Measurements from ENCODE around the gene TMEM234.

The TMEM234 gene

DNA sequence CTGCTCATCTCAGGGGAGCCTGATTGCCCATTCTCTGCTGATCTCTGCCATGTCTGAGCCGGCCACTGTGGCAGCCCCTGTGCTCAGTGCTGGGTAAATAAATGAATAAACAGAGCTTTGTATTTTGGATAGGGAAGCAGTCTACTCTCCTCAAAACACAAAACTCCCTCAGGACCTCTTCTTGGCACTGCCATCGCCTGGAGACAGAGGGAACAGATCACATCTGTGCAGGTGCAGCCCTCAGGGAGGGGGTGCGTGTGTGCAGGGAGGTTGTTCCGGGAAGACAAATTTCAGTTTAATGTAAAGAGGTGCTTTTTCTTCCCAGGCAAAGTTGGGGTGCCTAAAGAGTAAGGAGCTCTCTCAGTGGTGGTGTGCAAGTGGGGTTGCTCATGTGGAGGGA lies 17.2 kb upstream of the TMEM234 start:
- DNase-seq: no peak

DNA sequence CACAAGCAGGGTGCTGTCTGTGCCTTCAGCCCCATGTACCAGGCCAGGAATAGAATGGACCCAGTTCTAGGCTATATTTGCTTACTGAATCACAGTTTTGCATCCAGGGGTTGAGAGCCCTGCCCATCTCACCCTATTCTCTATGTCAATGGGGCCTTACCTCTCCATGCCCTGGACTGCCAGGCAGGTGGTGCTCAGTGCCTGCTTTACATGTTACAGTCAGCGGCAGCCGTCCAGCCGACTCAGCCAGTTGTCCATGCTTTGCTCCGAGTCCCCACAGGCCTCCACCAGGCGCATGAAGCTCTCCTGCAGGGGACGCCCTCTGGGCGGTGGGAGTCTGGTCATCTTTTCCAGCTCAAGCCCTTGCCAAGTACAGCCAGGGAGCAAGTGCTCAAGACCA lies 12.6 kb upstream of the TMEM234 start:
- DNase-seq: no peak

DNA sequence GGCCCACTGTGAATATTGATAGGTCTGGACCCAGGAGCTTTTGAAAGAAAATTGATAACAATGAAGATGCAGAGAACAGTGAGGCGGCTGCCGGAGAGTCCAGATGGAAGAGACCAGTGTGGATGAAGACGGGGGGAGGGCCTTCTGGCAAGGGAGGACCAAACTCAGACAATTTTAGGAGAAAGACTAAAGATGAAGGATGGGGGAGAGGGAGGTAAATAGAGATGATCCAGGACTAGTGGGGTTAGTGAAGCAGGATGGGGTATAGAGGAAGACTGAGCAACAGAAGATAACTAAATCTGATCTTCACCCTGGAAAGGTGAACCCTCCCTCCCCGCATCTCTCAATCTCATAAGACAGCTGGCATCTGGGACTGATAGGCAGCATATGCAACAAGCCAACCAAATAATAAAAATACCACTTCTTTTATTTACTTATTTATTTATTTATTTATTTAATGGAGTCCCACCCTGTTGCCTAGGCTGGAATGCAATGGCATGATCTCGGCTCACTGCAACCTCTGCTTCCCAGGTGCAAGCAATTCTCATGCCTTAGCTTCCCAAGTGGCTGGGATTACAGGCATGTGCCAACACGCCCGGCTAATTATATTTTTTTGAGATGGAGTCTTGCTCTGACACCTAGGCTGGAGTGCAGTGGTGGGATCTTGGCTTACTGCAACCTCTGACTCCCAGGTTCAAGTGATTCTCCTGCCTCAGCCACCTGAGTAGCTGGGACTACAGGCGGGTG lies 10.6 kb upstream of the TMEM234 start:
- DNase-seq: no peak

DNA sequence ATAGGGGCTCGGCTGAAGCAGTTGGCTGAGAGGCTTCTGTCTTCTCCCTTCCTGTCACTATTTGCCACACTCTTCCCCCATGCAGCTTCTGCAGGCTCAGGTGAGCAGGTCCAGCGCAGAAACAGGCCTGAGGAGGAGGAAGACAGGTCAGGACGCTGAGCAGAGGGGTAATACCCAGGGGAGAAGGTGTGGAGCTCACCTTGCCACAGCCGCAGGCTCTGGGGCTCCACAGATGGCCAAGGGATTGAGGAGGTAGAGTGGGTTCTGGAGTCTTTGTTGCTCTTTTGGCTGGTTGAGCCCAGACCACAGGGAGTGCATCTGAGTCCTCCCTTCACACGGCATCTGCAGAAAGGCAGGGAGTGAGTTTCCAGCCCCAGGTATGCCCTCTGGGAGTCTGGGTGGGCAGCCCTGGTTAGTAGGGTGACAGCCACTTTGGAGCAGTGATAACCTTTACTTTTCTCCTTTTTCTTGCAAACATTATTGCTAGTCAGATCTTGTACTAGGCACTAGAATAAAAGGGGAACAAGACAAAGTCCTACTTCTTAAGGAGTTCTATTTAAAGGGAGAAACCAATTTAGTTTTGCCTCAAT lies 9.8 kb upstream of the TMEM234 start:
- no peak for DNase-seq

DNA sequence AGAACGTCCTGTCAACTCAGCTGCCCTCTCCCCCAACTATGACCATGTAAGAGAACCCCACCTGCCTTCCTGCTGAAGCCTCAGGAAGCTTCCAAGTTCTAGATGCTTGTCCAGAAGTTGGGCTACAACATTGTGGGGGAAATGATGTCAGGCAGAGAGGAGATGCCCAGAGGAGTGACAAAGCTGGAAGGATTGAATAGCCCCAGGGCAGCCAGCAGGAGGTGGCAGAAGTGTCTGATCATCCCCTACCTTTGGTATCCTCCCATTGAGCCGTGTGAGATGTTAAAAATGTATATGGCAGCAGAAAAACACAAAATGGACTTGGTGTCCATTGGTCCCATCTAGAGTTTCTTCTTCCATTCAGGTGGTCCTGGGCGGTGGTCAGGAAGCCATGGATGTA lies 6.6 kb upstream of the TMEM234 start:
- DNase-seq: no peak

DNA sequence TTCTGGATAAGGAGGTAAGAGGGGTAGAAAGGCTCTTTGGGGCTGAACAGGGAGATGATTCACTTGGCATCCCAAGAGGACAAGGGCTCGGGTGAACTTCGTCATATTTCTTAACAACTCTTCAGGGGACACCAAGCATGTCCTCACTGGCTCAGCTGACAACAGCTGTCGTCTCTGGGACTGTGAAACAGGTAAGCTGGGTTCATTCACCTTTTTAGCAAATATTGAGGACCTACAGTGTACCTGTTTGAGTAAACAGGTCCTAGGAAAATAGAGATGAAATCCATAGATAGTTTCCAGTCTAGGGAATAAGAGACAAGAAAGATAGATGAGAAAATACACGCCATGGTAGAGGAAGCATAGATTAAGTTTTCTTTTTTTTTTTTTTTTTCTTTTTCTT lies 2.1 kb upstream of the TMEM234 start:
- no peak for DNase-seq

DNA sequence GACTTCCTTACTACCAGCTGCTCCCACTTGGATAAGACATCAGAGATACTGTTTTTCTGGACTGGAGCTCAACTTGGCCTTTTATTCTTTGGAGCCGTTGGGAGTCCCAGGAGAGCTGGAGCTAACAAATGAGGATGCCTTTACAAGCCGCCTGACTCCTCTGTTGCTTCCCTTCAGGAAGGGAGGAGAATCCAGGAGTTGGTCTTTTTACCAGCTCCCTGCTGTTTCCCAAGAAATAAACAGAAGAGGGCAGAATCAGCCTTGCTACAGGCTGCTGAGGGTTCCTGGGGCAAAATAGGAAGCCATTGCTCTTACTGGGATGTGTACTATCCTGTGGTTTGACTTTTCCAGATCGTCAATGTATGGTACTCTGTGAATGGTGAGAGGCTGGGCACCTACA lies 1.5 kb upstream of the TMEM234 start:
- no peak for DNase-seq

DNA sequence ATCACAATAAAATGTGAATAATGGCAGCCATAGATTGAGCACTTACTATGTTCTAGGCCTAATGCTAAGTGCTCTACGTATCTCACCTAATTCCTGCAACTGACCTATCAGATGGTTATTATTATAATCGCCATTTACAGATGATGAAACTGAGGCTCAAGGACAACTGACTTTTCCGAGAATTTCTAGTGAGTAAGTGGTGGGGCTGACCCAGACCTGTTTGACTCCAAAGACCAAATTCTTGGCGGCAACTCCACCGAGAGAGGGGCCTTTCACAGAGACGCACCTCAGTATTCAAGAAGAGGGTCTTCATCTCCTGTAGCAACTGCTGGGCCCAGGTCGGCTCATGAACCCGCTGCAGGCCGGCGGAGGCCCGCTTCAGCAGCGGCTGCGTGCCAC lies 573 bp downstream of the TMEM234 start:
- no peak for DNase-seq

DNA sequence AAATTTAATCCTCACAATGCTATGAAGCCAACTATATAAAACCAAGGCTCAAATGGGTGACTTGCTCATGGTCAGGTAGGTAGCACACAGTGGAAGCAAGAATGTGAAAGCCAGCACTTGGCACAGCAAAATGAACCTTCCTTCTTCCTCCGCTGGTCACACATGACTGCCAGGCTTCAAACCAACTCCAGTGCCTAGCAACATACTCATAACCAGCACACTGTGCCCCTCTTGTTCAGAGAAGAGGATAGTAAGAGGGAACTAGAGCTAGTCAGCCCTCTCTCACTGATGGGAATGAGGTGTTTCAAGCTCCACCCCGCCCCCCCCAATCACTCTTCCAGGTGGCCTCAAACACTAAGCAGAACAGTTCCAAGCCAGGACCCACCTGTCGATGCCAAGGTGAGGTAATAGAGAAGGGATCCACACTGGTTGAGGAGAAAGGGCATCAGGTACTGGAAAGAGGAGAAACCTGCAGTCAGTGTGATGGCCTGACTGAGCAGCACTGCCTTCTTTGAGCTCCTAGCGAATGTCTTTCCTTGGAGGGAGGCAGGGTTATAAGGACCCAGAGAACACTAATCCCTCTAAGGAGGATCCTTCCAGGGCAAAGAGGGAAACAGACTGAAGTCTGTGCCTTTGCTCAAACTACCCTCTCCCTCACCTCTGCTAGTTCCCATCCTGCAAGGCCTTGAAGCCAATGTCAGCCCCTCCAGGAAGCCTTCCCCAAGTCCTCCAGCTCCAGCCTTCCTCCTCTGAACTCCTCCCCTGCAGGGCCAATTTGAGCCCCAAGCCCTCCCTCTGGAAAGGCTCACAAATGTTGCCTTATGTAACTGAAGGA lies 1.2 kb downstream of the TMEM234 start:
- no peak for DNase-seq

DNA sequence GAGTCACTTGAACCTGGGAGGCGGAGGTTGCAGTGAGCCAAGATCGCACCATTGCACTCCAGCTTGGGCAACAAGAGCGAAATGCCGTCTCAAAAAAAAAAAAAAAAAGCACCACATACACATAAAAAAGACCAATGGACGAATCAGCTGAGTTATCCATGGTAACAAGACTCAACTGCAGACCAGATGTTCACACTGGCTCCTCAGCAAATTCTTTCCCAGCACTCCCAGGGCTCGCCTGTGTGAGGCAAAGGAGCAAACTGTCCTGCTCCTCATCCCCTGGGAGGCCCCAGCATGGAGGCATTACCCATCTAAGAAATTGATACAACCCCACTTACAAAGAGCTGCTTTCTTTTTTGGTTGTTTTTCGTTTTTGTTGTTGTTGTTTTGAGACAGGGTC lies 3.1 kb downstream of the TMEM234 start:
- DNase-seq: no peak

DNA sequence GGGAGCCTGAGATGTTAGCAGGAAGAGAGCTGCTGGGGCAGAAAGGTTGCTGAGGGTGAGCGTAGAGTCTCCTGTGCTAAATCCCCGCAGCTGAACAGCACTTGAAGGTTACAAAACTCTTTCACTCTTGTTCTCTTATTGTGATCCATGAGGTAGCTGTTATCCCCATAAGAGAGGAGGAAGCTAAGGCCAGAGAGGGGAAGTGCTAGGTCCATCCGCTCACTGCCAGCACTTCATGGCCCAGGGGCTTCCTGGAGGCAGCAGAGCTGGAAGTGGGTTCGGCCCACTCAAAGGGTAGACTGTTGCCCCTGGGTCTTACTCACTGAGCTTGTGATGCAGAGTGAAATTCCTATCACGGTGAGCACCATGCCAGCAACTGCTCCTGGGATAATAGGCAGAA lies 5.6 kb downstream of the TMEM234 start:
- no peak for DNase-seq

DNA sequence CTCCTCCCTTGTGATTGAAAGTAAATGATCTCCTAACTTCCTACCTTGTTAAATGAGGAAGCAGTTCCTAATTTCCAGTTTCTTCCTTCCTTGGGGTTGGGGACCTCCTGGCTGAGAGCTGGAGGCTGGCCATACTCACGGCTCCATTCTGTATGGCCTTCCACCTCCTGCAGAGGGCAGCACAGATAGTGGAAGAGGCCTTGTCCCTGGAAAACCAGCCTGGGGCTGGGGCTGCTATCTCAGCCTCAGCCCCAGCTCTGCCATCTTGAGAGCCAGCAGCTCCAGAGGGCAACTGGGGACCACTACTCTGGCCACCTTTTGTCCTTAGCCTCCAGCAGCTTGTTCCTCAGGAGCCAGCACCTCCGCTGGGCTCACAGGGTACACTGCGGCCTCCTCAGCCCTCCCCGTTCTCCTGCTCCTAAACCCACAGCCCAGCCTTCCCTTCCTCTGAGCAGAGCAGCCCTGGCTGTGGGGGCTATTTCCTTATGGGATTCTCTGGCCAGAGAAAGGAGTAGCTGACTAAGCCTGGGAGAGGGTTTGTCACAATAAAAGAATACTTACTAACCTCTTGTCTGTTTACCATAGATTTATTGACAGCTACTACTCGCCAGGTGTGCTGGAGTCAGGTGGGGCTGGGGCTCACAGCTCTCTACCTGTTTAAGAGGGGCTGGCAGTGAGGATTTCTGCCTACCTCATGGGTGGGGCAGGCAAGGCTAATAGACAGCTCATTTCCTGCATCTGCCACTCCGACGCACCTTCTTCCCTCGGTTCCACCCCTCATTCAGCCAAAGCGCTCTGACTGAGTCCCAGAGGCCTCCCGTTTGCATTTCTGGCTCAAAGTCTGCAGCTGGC lies 6.3 kb downstream of the TMEM234 start:
- peak; percentile 64 to 69 for DNase-seq

DNA sequence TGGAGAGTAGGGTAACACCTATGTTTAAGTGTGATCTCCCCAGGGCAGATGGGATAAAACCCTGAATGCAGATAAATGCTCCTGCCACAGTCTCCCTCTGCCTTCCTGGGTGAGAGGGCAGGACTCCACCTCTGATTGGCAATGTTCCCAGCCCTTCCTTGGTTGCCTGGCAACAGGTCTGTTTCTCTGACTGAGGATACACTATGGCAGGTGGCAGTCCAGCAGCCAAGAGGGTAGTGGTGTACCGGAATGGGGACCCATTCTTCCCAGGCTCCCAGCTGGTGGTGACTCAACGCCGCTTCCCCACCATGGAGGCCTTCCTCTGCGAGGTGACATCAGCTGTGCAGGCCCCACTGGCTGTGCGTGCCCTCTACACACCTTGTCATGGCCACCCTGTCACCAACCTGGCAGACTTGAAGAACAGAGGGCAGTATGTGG lies 13.2 kb downstream of the TMEM234 start, which contains the start of gene DCDC2B:
DCDC2B (plus strand) TSS at position 199 of the 438 bp plus-strand sequence; CDS start at position 204, 5 bp downstream.
- no peak for DNase-seq

DNA sequence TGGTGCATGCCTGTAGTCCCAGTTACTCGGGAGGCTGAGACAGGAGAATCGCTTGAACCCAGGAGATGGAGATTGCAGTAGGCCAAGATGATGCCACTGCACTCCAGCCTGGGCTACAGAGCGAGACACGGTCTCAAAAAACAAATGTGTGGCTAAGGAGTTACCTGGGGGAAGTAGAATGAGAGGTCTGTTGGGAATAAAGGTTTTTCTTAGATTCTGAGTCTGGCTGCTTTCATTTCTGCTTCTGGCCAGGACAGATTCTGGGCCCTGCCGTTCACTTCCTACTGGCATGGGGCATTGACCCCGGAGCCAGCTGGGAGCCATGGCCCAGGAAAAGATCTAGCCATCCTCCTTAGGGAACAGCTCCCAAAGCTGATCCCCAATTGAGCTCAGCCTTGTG lies 13.7 kb downstream of the TMEM234 start:
- no peak for DNase-seq

DNA sequence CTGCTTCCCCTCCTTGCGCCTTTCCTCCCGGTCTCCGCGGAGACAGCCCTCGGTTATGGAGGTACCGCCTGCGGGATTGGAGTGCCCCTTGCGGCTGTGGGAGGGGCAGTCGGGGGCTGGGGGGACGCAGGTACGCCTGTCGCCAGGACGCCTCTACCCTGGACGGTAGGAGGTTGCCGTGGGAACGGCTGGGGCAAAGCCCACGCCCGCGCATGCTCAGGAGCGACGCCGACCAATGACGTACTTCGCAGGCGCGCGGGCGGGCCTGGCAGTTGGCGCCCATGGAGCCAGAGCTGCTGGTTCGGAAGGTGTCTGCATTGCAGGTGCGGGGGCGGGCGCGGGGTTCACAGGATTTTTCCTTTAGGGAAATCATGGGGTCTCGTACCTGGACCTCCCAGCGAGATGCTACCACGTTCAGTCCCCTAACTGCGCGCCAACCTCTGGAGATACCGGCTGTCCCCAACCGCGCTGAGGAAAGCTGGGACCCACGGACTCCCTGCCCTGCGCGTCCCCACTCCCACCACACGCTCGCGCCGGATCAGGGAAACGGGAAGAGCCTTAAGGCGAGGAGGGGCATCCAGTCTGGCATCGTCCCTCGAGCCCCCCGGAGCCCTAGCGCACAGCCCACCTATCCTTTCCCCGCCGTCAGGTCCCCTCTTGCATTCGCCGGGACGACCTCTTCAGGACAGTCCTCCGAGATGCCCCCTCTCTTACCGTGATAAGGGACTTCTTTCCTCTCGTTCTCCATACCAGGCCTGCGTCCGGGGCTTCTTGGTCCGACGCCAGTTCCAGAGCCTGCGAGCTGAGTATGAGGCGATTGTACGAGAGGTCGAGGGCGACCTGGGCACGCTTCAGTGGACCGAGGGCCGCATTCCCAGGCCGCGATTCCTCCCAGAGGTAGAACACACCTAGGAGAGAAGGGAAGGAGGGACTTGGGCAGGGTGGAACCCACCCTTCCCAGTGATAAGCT lies 16.5 kb downstream of the TMEM234 start, which contains the start of gene IQCC:
IQCC (plus strand) TSS at position 271 of the 970 bp plus-strand sequence; CDS start at position 282, 11 bp downstream.
- DNase-seq: peak; percentile 88 to 89

DNA sequence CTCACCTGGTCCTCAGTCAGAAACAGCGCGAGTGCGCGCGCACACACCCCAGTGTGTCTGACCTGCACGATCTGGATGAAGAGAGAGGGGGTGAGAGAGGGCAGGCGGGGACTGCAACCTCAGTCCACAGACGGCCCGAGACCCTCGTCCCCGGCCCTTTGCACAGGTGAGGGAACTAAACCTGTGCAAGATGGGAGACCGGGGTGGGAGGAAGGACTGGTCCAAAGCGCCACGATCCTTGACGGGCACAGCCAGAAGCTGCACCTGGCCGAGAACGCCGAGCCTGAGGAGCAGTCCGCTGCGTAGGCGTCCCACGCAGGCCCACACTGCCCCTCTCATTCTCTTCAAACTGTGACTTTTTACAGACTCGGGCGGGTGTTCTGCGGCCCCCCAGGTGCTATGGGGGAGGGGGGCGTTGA lies 17.2 kb downstream of the TMEM234 start:
- no peak for DNase-seq

DNA sequence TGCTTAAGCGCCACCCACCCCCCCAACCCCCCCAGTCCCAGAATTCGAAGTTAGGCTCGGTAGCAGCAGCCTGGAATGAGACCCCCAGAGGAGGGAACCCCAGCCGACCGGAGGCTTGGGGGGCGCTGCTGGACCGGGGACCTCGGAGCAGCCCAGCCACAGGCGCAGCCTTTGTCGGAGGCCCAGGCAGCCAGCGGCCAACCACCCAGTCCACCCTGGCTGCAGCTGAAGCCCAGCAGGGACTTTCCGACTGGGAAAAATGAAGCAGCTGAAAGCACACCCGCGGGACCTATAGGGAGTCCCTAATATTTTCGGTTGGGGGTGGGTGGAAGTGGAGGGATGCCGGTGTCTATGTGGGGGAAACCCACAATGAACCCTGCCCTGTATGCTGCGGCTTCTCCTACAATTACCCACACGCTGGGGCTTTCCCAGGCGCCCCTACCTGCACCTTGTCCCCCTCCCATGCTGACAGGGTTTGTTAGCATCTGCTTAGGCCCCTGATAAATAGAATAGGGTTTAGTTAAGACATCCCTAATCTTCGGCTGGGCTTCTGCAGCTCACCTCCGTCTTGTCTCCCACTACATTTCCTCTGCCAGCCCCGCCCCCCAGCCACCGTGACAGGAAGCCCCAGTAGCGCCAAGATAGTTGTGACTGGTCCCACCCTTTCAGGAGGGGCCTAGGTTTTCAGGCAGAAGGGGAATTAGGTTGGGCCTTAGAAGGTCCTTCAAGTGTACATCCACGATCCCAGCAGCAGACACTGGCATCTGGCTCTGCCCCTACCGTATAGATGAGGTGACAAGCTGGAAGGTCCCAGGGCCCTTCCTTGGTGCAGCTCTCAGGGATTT lies 20.9 kb downstream of the TMEM234 start:
- DNase-seq: peak; percentile 77 to 85

DNA sequence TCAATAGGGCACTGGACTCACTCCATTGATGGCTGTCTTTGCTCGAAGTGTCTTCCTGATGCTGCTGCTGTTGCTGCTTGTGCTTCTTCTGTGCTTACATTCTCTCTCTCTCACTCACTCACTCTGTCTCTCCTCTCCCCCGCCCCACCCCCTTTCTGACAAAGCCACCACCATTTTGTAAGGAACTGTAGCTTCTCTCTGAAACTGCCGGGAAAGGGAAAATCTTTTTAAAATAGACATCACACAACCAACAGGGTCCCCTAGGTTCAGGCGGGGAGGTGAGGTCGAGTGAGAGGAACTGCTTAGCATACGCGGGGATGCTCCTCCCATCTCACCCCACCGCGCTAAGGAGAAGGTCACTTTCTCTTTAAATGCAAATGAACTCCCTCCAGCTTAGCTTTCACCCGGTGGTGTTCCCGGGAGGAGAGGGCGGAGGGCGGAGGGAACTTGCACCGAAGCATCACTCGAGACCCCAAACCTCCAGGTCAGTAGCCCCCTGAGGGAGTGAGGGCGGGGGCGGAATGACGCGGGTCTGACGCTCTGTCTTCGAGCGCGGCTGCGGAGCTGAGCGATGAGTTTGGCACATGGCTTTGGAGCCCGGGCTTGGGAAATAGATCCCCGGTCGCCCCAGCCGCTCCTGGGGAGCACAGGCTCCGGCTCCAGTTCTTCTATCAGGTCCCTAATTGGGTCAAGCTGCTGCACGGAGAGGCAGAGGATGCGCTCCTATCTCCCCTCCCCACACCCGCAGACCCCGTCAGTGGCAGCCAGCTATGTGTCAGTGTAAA lies 21.7 kb downstream of the TMEM234 start, which contains the start of gene CCDC28B:
CCDC28B (plus strand) TSS at position 370 of the 785 bp plus-strand sequence. CDS start 1,341 bp downstream, outside the sequence.
- peak; percentile 53 to 61 for DNase-seq

DNA sequence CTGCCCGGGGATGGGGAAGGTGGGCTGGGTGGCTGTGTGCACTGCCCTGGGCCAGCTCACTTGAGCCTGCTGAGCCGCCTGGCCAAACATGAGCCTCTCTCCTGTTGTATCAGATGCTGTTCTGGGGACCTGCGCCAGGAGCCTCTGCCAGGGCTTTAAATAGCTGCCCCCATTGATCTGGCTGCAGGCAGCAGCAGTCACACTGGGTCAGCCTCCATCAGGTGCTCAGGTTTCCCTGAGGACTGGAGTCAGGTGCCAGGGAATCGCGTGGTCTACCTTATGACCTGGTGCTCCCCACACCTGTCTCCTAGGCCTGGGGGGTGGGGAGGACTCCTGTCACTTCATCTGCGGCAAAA lies 22.5 kb downstream of the TMEM234 start:
- no peak for DNase-seq

Measured in CD4-positive, alpha-beta T cell treated with Interleukin-4 for 1 hour (primary cell).